Muscle of arm (tissue), 14 donors: ENCODE results near the gene TMOD2. TPM values are rescaled to one million over a fixed set of nuclear protein-coding genes. Genes with fewer than 3 reads are reported as not detected.

Experiments used
- DNase-seq: peaks from one replicate; pipeline ENCODE4 v3.0.0-alpha.2; 2013
- long read RNA-seq, 11 donors: transcript quantifications; one replicate each; lab custom pipeline, GENCODE V29; 2026
- polyA plus RNA-seq, 12 donors: library from polyadenylated mRNA; unstranded; fragments of 120-200 nt; gene quantifications; one replicate each; pipeline ENCODE4 v1.2.1, GENCODE V29; 2013; ENCODE audit not compliant: insufficient read length in 12 of 12

Gene TMOD2
- polyA plus RNA-seq = 10 to 100 TPM in 3 of 12 donors, 1 to 10 TPM in 8, not detected in 1; 6.7 to 15.8 (median 8.3) TPM
- long read RNA-seq, donor 1, full-length matches to known transcripts = 5 of 5 reads
- long read RNA-seq, donor 1, partial matches to known transcripts = 0 of 5 reads
- long read RNA-seq, donor 1, other reads (novel, unspliced or antisense) = 0 of 5 reads
- long read RNA-seq, donor 2, full-length matches to known transcripts = 4 of 4 reads
- long read RNA-seq, donor 2, partial matches to known transcripts = 0 of 4 reads
- long read RNA-seq, donor 2, other reads (novel, unspliced or antisense) = 0 of 4 reads
- long read RNA-seq, donor 3 = 0 reads
- long read RNA-seq, donor 4, full-length matches to known transcripts = 2 of 2 reads
- long read RNA-seq, donor 4, partial matches to known transcripts = 0 of 2 reads
- long read RNA-seq, donor 4, other reads (novel, unspliced or antisense) = 0 of 2 reads
- long read RNA-seq, donor 5, full-length matches to known transcripts = 3 of 3 reads
- long read RNA-seq, donor 5, partial matches to known transcripts = 0 of 3 reads
- long read RNA-seq, donor 5, other reads (novel, unspliced or antisense) = 0 of 3 reads
- long read RNA-seq, donor 6, partial matches to known transcripts = 0 of 1 reads
- long read RNA-seq, donor 6, other reads (novel, unspliced or antisense) = 0 of 1 reads
- long read RNA-seq, donor 7, full-length matches to known transcripts = 3 of 3 reads
- long read RNA-seq, donor 7, partial matches to known transcripts = 0 of 3 reads
- long read RNA-seq, donor 7, other reads (novel, unspliced or antisense) = 0 of 3 reads
- long read RNA-seq, donor 8 = 0 reads
- long read RNA-seq, donor 9, full-length matches to known transcripts = 2 of 2 reads
- long read RNA-seq, donor 9, partial matches to known transcripts = 0 of 2 reads
- long read RNA-seq, donor 9, other reads (novel, unspliced or antisense) = 0 of 2 reads
- long read RNA-seq, donor 10, full-length matches to known transcripts = 5 of 5 reads
- long read RNA-seq, donor 10, partial matches to known transcripts = 0 of 5 reads
- long read RNA-seq, donor 10, other reads (novel, unspliced or antisense) = 0 of 5 reads
- long read RNA-seq, donor 11, full-length matches to known transcripts = 2 of 2 reads
- long read RNA-seq, donor 11, partial matches to known transcripts = 0 of 2 reads
- long read RNA-seq, donor 11, other reads (novel, unspliced or antisense) = 0 of 2 reads

- no peak for DNase-seq
These were observed at the start of gene TMOD2 for GRCh38 chr15:51750792-51751696. TSS of gene TMOD2 (plus strand) at chr15:51751597. CDS start at chr15:51766442, 14,845 bp downstream.

GRCh38 chr15:51702710-51703109 lies 48.7 kb upstream of the TMOD2 start:
- DNase-seq = no peak

- peak; percentile 86 for DNase-seq
These were observed 45.1 kb upstream of the TMOD2 start for GRCh38 chr15:51706291-51706690.

GRCh38 chr15:51706926-51707608 lies 44.3 kb upstream of the TMOD2 start:
- no peak for DNase-seq

- DNase-seq = peak; percentile 88
These were observed 43.4 kb upstream of the TMOD2 start for GRCh38 chr15:51708013-51708412.

GRCh38 chr15:51709031-51709430 lies 42.4 kb upstream of the TMOD2 start:
- no peak for DNase-seq

- no peak for DNase-seq
These were observed 37.2 kb upstream of the TMOD2 start for GRCh38 chr15:51714162-51714561.

- DNase-seq = no peak
These were observed 36.5 kb upstream of the TMOD2 start for GRCh38 chr15:51714911-51715310.

- no peak for DNase-seq
These were observed 33.2 kb upstream of the TMOD2 start for GRCh38 chr15:51718219-51718618.

- no peak for DNase-seq
These were observed 32.7 kb upstream of the TMOD2 start for GRCh38 chr15:51718746-51719145.

- no peak for DNase-seq
These were observed 31.0 kb upstream of the TMOD2 start for GRCh38 chr15:51720201-51720995.

- DNase-seq = no peak
These were observed 30.0 kb upstream of the TMOD2 start for GRCh38 chr15:51721199-51721960.

GRCh38 chr15:51724199-51724598 lies 27.2 kb upstream of the TMOD2 start:
- DNase-seq = no peak

GRCh38 chr15:51724673-51725072 lies 26.7 kb upstream of the TMOD2 start:
- DNase-seq = no peak

GRCh38 chr15:51726302-51727073 lies 24.9 kb upstream of the TMOD2 start:
- DNase-seq = peak; percentile 30

- DNase-seq = no peak
These were observed 24.1 kb upstream of the TMOD2 start for GRCh38 chr15:51727141-51727897.
